Measurements from ENCODE around the gene PIAS1. TPM values are rescaled to one million over a fixed set of nuclear protein-coding genes. Genes with fewer than 3 reads are reported as not detected.

The PIAS1 gene
- total RNA-seq, 3 donors from 2014 or later = 16.5 to 20.9 (median 16.7) TPM

- DNase-seq = no peak
- no peaks in the 10 kb centered on the region for H3K36me3 Mint-ChIP-seq (ENCODE audit: insufficient read depth)
- ATAC-seq = no peak
- H3K4me1 Mint-ChIP-seq (ENCODE audit: low read depth) = no peaks in the 10 kb centered on the region
- no peaks in the 10 kb centered on the region for H3K9me3 Mint-ChIP-seq
- H3K4me3 Mint-ChIP-seq = no peak overlapping the region
- peaks cover 10% of the 10 kb centered on the region for H3K27me3 Mint-ChIP-seq (ENCODE audit: low read depth)
Measured at GRCh38 chr15:68027388-68027787, 26.7 kb upstream of the PIAS1 start.

GRCh38 chr15:68028137-68028887 lies 25.8 kb upstream of the PIAS1 start:
- H3K36me3 Mint-ChIP-seq (ENCODE audit: insufficient read depth) = no peaks in the 10 kb centered on the region
- DNase-seq = no peak
- peaks cover 7% of the 10 kb centered on the region for H3K27me3 Mint-ChIP-seq (ENCODE audit: low read depth)
- no peaks in the 10 kb centered on the region for H3K9me3 Mint-ChIP-seq
- no peak for ATAC-seq
- no peak overlapping the region for H3K4me3 Mint-ChIP-seq
- no peaks in the 10 kb centered on the region for H3K4me1 Mint-ChIP-seq (ENCODE audit: low read depth)

- DNase-seq (no peak), ATAC-seq (no peak)
- Mint-ChIP-seq H3K36me3 (ENCODE audit: insufficient read depth) (no peaks in the 10 kb centered on the region), H3K4me1 (ENCODE audit: low read depth) (no peaks in the 10 kb centered on the region), H3K9me3 (no peaks in the 10 kb centered on the region), H3K27me3 (ENCODE audit: low read depth) (peaks cover 9% of the 10 kb centered on the region), H3K4me3 (no peak overlapping the region)
Measured at GRCh38 chr15:68028888-68029207, 25.3 kb upstream of the PIAS1 start.

- Mint-ChIP-seq H3K4me3 (no peak overlapping the region), H3K36me3 (ENCODE audit: insufficient read depth) (no peaks in the 10 kb centered on the region), H3K4me1 (ENCODE audit: low read depth) (no peaks in the 10 kb centered on the region), H3K9me3 (no peaks in the 10 kb centered on the region), H3K27me3 (ENCODE audit: low read depth) (peaks cover 16% of the 10 kb centered on the region)
- no peak for ATAC-seq
- no peak for DNase-seq
Measured at GRCh38 chr15:68029959-68030358, 24.2 kb upstream of the PIAS1 start.

GRCh38 chr15:68031404-68031803 lies 22.7 kb upstream of the PIAS1 start:
- H3K36me3 Mint-ChIP-seq (ENCODE audit: insufficient read depth) = no peaks in the 10 kb centered on the region
- no peak for DNase-seq

GRCh38 chr15:68032672-68033071 lies 21.4 kb upstream of the PIAS1 start:
- no peak for ATAC-seq

More at GRCh38 chr15:68031404-68031803, 22.7 kb upstream of the PIAS1 start:
- Mint-ChIP-seq H3K4me1 (ENCODE audit: low read depth) (no peaks in the 10 kb centered on the region), H3K27me3 (ENCODE audit: low read depth) (peaks cover 19% of the 10 kb centered on the region), H3K9me3 (no peaks in the 10 kb centered on the region), H3K4me3 (no peak overlapping the region)
- ATAC-seq = no peak

GRCh38 chr15:68034081-68034480 lies 20.0 kb upstream of the PIAS1 start:
- ATAC-seq (no peak), DNase-seq (no peak)
- Mint-ChIP-seq H3K36me3 (ENCODE audit: insufficient read depth) (no peaks in the 10 kb centered on the region), H3K4me3 (no peak overlapping the region), H3K4me1 (ENCODE audit: low read depth) (no peaks in the 10 kb centered on the region), H3K27me3 (ENCODE audit: low read depth) (peaks cover 31% of the 10 kb centered on the region), H3K9me3 (peaks cover 5% of the 10 kb centered on the region)

More at GRCh38 chr15:68032672-68033071, 21.4 kb upstream of the PIAS1 start:
- DNase-seq = no peak
- peaks cover 5% of the 10 kb centered on the region for H3K9me3 Mint-ChIP-seq
- H3K36me3 Mint-ChIP-seq (ENCODE audit: insufficient read depth) = no peaks in the 10 kb centered on the region
- H3K4me3 Mint-ChIP-seq = no peak overlapping the region
- H3K27me3 Mint-ChIP-seq (ENCODE audit: low read depth) = peaks cover 26% of the 10 kb centered on the region
- no peaks in the 10 kb centered on the region for H3K4me1 Mint-ChIP-seq (ENCODE audit: low read depth)

- Mint-ChIP-seq H3K27me3 (ENCODE audit: low read depth) (peaks cover 30% of the 10 kb centered on the region), H3K4me3 (no peak overlapping the region), H3K9me3 (peaks cover 5% of the 10 kb centered on the region), H3K4me1 (ENCODE audit: low read depth) (no peaks in the 10 kb centered on the region), H3K36me3 (ENCODE audit: insufficient read depth) (no peaks in the 10 kb centered on the region)
- DNase-seq = no peak
- ATAC-seq = no peak
Measured at GRCh38 chr15:68034719-68035293, 19.3 kb upstream of the PIAS1 start.

- DNase-seq (no peak), ATAC-seq (no peak)
- Mint-ChIP-seq H3K9me3 (peaks cover 5% of the 10 kb centered on the region), H3K36me3 (ENCODE audit: insufficient read depth) (no peaks in the 10 kb centered on the region), H3K4me1 (ENCODE audit: low read depth) (no peaks in the 10 kb centered on the region), H3K4me3 (no peak overlapping the region), H3K27me3 (ENCODE audit: low read depth) (peaks cover 24% of the 10 kb centered on the region)
Measured at GRCh38 chr15:68038246-68038645, 15.9 kb upstream of the PIAS1 start.

GRCh38 chr15:68040144-68040543 lies 14.0 kb upstream of the PIAS1 start:
- ATAC-seq = no peak
- no peak for DNase-seq
- H3K4me1 Mint-ChIP-seq (ENCODE audit: low read depth) = no peaks in the 10 kb centered on the region
- H3K36me3 Mint-ChIP-seq (ENCODE audit: insufficient read depth) = no peaks in the 10 kb centered on the region
- H3K4me3 Mint-ChIP-seq = no peak overlapping the region
- peaks cover 15% of the 10 kb centered on the region for H3K27me3 Mint-ChIP-seq (ENCODE audit: low read depth)
- peaks cover 5% of the 10 kb centered on the region for H3K9me3 Mint-ChIP-seq

- ATAC-seq (no peak), DNase-seq (no peak)
- Mint-ChIP-seq H3K4me3 (no peak overlapping the region), H3K36me3 (ENCODE audit: insufficient read depth) (no peaks in the 10 kb centered on the region), H3K27me3 (ENCODE audit: low read depth) (peaks cover 15% of the 10 kb centered on the region), H3K9me3 (peaks cover 3% of the 10 kb centered on the region), H3K4me1 (ENCODE audit: low read depth) (no peaks in the 10 kb centered on the region)
Measured at GRCh38 chr15:68042156-68042854, 11.8 kb upstream of the PIAS1 start.

- DNase-seq = no peak
- Mint-ChIP-seq H3K36me3 (ENCODE audit: insufficient read depth) (no peaks in the 10 kb centered on the region), H3K9me3 (no peaks in the 10 kb centered on the region), H3K4me1 (ENCODE audit: low read depth) (no peaks in the 10 kb centered on the region), H3K4me3 (no peak overlapping the region), H3K27me3 (ENCODE audit: low read depth) (peaks cover 13% of the 10 kb centered on the region)
- ATAC-seq = no peak
Measured at GRCh38 chr15:68042855-68043222, 11.3 kb upstream of the PIAS1 start.

- Mint-ChIP-seq H3K27me3 (ENCODE audit: low read depth) (peaks cover 11% of the 10 kb centered on the region), H3K4me3 (no peak overlapping the region), H3K4me1 (ENCODE audit: low read depth) (no peaks in the 10 kb centered on the region), H3K36me3 (ENCODE audit: insufficient read depth) (no peaks in the 10 kb centered on the region), H3K9me3 (no peaks in the 10 kb centered on the region)
- DNase-seq (no peak), ATAC-seq (no peak)
Measured at GRCh38 chr15:68045289-68046265, 8.5 kb upstream of the PIAS1 start.

- H3K27me3 Mint-ChIP-seq (ENCODE audit: low read depth) = peaks cover 14% of the 10 kb centered on the region
- ATAC-seq (no peak), DNase-seq (no peak)
- no peaks in the 10 kb centered on the region for H3K9me3 Mint-ChIP-seq
- H3K4me1 Mint-ChIP-seq (ENCODE audit: low read depth) = no peaks in the 10 kb centered on the region
- no peaks in the 10 kb centered on the region for H3K36me3 Mint-ChIP-seq (ENCODE audit: insufficient read depth)
- H3K4me3 Mint-ChIP-seq = no peak overlapping the region
Measured at GRCh38 chr15:68047826-68048225, 6.3 kb upstream of the PIAS1 start.

All from activated T-cell treated with anti-CD3 and anti-CD28 coated beads, Interleukin-2, amount 50 U/mL, for 4 hours (primary cell).